OCI-LY1 (cell line): Measurements from ENCODE around the gene TP53TG5.

Experiments used
- H2AFZ ChIP-seq: fragments of 200-600 bp; sonication (generic), shearing (Covaris generic); 2 replicates; pipeline ENCODE4 v1.6.0; 2014; ENCODE audit warnings: antibody characterized with exemption, mild to moderate bottlenecking, low read length
- H3F3A ChIP-seq: fragments of 200-600 bp; sonication (generic), shearing (Covaris generic); 2 replicates; pipeline ENCODE4 v1.6.0; 2014; ENCODE audit warnings: mild to moderate bottlenecking, antibody characterized with exemption, low read length, moderate library complexity; ENCODE audit not compliant: insufficient read depth
- H3K27ac ChIP-seq: fragments of 200-600 bp; sonication (generic); 2 replicates; pipeline ENCODE4 v1.5.1; 2014; ENCODE audit warnings: low read length, mixed run types, mild to moderate bottlenecking, low read depth; ENCODE audit not compliant: poor library complexity, severe bottlenecking
- H3K27me3 ChIP-seq: fragments of 200-600 bp; sonication (generic); 2 replicates; pipeline ENCODE4 v1.6.0; 2014; ENCODE audit warnings: antibody characterized with exemption, mild to moderate bottlenecking, low read length, moderate library complexity; ENCODE audit not compliant: insufficient read depth
- H3K36me3 ChIP-seq: fragments of 200-600 bp; sonication (generic); 2 replicates; pipeline ENCODE4 v1.6.1; 2014; ENCODE audit warnings: mild to moderate bottlenecking, antibody characterized with exemption, low read length, moderate library complexity, mixed read lengths; ENCODE audit not compliant: insufficient read depth
- H3K4me1 ChIP-seq: fragments of 200-600 bp; sonication (generic); 2 replicates; pipeline ENCODE4 v1.5.1; 2014; ENCODE audit warnings: mild to moderate bottlenecking, low read length, moderate library complexity; ENCODE audit not compliant: insufficient read depth, severe bottlenecking
- H3K4me2 ChIP-seq: fragments of 200-600 bp; sonication (generic), shearing (Covaris generic); 2 replicates; pipeline ENCODE4 v1.6.1; 2014; ENCODE audit warnings: low read length
- H3K4me3 ChIP-seq: fragments of 200-600 bp; sonication (generic); 2 replicates; pipeline ENCODE4 v1.5.1; 2014; ENCODE audit warnings: low read length, low read depth, mild to moderate bottlenecking, mixed read lengths; ENCODE audit not compliant: poor library complexity, severe bottlenecking
- H3K79me2 ChIP-seq: fragments of 200-600 bp; shearing (Covaris generic); 2 replicates; pipeline ENCODE4 v1.6.1; 2016; ENCODE audit warnings: mixed run types, low read length, mixed read lengths; ENCODE audit not compliant: insufficient read depth
- H3K9ac ChIP-seq: fragments of 200-600 bp; sonication (generic), shearing (Covaris generic); 2 replicates; pipeline ENCODE4 v1.6.1; 2014; ENCODE audit warnings: mild to moderate bottlenecking, low read length, mixed read lengths
- H3K9me2 ChIP-seq: fragments of 200-600 bp; sonication (generic), shearing (Covaris generic); 2 replicates; pipeline ENCODE4 v1.6.1; 2014; ENCODE audit warnings: low read depth, mild to moderate bottlenecking, low read length, mixed read lengths
- H3K9me3 ChIP-seq: fragments of 200-600 bp; shearing (Covaris generic); 2 replicates; pipeline ENCODE4 v1.6.1; 2014; ENCODE audit warnings: low read length, mixed read lengths
- H4K20me1 ChIP-seq: fragments of 200-600 bp; sonication (generic), shearing (Covaris generic); 2 replicates; pipeline ENCODE4 v1.6.0; 2016; ENCODE audit warnings: mild to moderate bottlenecking, low read length; ENCODE audit not compliant: insufficient read depth
- CTCF ChIP-seq: fragments of 200-600 bp; sonication (generic), shearing (Covaris generic); IDR thresholded peaks from 2 replicates; pipeline ENCODE4 v1.5.1; 2017; ENCODE audit warnings: mild to moderate bottlenecking, antibody characterized with exemption, low read length, moderate library complexity, mixed read lengths
- EZH2 ChIP-seq: fragments of 200-600 bp; sonication (generic), shearing (Covaris generic); IDR thresholded peaks from 2 replicates; pipeline ENCODE4 v1.8.0; 2017; ENCODE audit warnings: borderline replicate concordance, mixed run types, mild to moderate bottlenecking, antibody characterized with exemption, low read length, moderate library complexity, mixed read lengths

Gene TP53TG5

GRCh38 chr20:45342855-45343531 lies 35.1 kb downstream of the TP53TG5 start:
- H3K27ac ChIP-seq = no peak overlapping the region
- no peak overlapping the region for H3K9ac ChIP-seq
- peaks cover 21% of the 10 kb centered on the region for H3K27me3 ChIP-seq
- no peaks in the 10 kb centered on the region for H3K79me2 ChIP-seq
- H2AFZ ChIP-seq = no peak overlapping the region
- H3K4me2 ChIP-seq = no peak overlapping the region
- H3K36me3 ChIP-seq = no peaks in the 10 kb centered on the region
- no peaks in the 10 kb centered on the region for H3K4me1 ChIP-seq
- TF ChIP-seq CTCF (no peak), EZH2 (no peak)
- no peaks in the 10 kb centered on the region for H4K20me1 ChIP-seq
- no peaks in the 10 kb centered on the region for H3K9me3 ChIP-seq
- H3K4me3 ChIP-seq = no peak overlapping the region
- H3K9me2 ChIP-seq = no peaks in the 10 kb centered on the region
- H3F3A ChIP-seq = no peaks in the 10 kb centered on the region

- peaks cover 21% of the 10 kb centered on the region for H3K27me3 ChIP-seq
- no peak overlapping the region for H3K9ac ChIP-seq
- H3K27ac ChIP-seq = no peak overlapping the region
- H4K20me1 ChIP-seq = no peaks in the 10 kb centered on the region
- H3K9me2 ChIP-seq = no peaks in the 10 kb centered on the region
- no peak overlapping the region for H3K4me3 ChIP-seq
- H3K79me2 ChIP-seq = no peaks in the 10 kb centered on the region
- no peaks in the 10 kb centered on the region for H3K36me3 ChIP-seq
- H3K4me1 ChIP-seq = no peaks in the 10 kb centered on the region
- no peaks in the 10 kb centered on the region for H3F3A ChIP-seq
- no peaks in the 10 kb centered on the region for H3K9me3 ChIP-seq
- H2AFZ ChIP-seq = no peak overlapping the region
- TF ChIP-seq EZH2 (no peak), CTCF (no peak)
- no peak overlapping the region for H3K4me2 ChIP-seq
Observed at GRCh38 chr20:45341939-45342854, 35.9 kb downstream of the TP53TG5 start.

GRCh38 chr20:45341579-45341938 lies 36.6 kb downstream of the TP53TG5 start:
- Histone ChIP-seq H3K9ac (no peak overlapping the region), H3K4me2 (no peak overlapping the region), H3K36me3 (no peaks in the 10 kb centered on the region), H3K9me2 (no peaks in the 10 kb centered on the region), H3K27me3 (peaks cover 21% of the 10 kb centered on the region), H3K4me1 (no peaks in the 10 kb centered on the region), H3K9me3 (no peaks in the 10 kb centered on the region), H3K79me2 (no peaks in the 10 kb centered on the region), H3K27ac (no peak overlapping the region), H3F3A (no peaks in the 10 kb centered on the region), H4K20me1 (no peaks in the 10 kb centered on the region), H2AFZ (no peak overlapping the region), H3K4me3 (no peak overlapping the region)
- TF ChIP-seq EZH2 (no peak), CTCF (no peak)
